Endothelial cell of umbilical vein (primary cell): ENCODE results near the gene PLEKHF1. TPM values are rescaled to one million over a fixed set of nuclear protein-coding genes. Genes with fewer than 3 reads are reported as not detected.

ENCODE experiments used
- BruUV-seq: library from RNA; stranded (reverse); fragments of 400-500 nt; replicated peaks from 2 replicates; lab custom pipeline; 2021; lab: Mats Ljungman, UMichigan
- CTCF ChIA-PET: fragments of 300-600, 350-600 bp; sonication (Branson Sonifier 250); formaldehyde crosslinking; loops from one replicate; lab custom pipeline; 2021; ENCODE audit warnings: antibody characterized with exemption, inconsistent platforms; lab: Charles Lee
- POLR2A ChIA-PET: fragments of 300-600, 350-600 bp; sonication (Branson Sonifier 250); formaldehyde crosslinking; loops from one replicate; lab custom pipeline; 2021; ENCODE audit warnings: antibody characterized with exemption, inconsistent platforms; lab: Charles Lee
- DNase-seq: peaks from one replicate; pipeline ENCODE4 v3.0.0-alpha.2; 2011; ENCODE audit warnings: low read depth, low spot score
- FAIRE-seq: peaks from 2 replicates; lab custom pipeline; 2011; peaks lifted over from hg19 to GRCh38; lab: Jason Lieb, UNC
- H2AFZ ChIP-seq: 2 replicates; pipeline ENCODE4 v1.6.0; 2012; ENCODE audit warnings: low read depth, low read length, control low read depth, inconsistent platforms
- H3K27ac ChIP-seq: 2 replicates; pipeline ENCODE4 v1.5.1; 2011; ENCODE audit warnings: low read depth, mild to moderate bottlenecking, control low read depth, low read length, moderate library complexity; ENCODE audit not compliant: insufficient read depth
- H3K27me3 ChIP-seq, 2 experiments: 2 replicates each; pipeline versions ENCODE4 v1.6.0 to v1.6.1; 2011; ENCODE audit warnings: low read length in 2 of 2, mixed read lengths in 1 of 2; ENCODE audit not compliant: control insufficient read depth in 2 of 2, insufficient read depth in 2 of 2
- H3K36me3 ChIP-seq, 2 experiments: 2 replicates in 1 of 2; 3 replicates in 1 of 2; pipeline ENCODE4 v1.5.1; 2011; ENCODE audit warnings: low read length in 2 of 2, mild to moderate bottlenecking in 1 of 2, moderate library complexity in 1 of 2; ENCODE audit not compliant: control insufficient read depth in 2 of 2, insufficient read depth in 2 of 2; ENCODE audit errors: extremely low read depth in 1 of 2
- H3K4me1 ChIP-seq: 3 replicates; pipeline ENCODE4 v1.5.1; 2011; ENCODE audit warnings: mild to moderate bottlenecking, low read length; ENCODE audit not compliant: control insufficient read depth, insufficient read depth; ENCODE audit errors: extremely low read depth
- H3K4me2 ChIP-seq: 2 replicates; pipeline ENCODE4 v1.6.1; 2011; ENCODE audit warnings: low read length, control low read depth, mixed read lengths; ENCODE audit not compliant: insufficient read depth
- H3K4me3 ChIP-seq, 3 experiments: fragments of 200-600 bp in 1 of 3; sonication (generic), shearing (Covaris generic) in 1 of 3; replicated peaks in 1 of 3; 2 replicates each; pipeline ENCODE4 v1.5.1; 2011 to 2016; ENCODE audit warnings: control low read depth in 3 of 3, low read length in 3 of 3, mild to moderate bottlenecking in 2 of 3, inconsistent platforms in 1 of 3, low read depth in 1 of 3, moderate library complexity in 1 of 3; ENCODE audit not compliant: insufficient read depth in 1 of 3
- H3K79me2 ChIP-seq: 2 replicates; pipeline ENCODE4 v1.6.0; 2012; ENCODE audit warnings: low read length, inconsistent platforms; ENCODE audit not compliant: control insufficient read depth, insufficient read depth
- H3K9ac ChIP-seq: replicated peaks from 2 replicates; pipeline ENCODE3; 2011; ENCODE audit warnings: low read length, control low read depth; ENCODE audit not compliant: insufficient read depth; ENCODE audit errors: extremely low read depth
- H3K9me1 ChIP-seq: replicated peaks from 3 replicates; pipeline ENCODE4 v1.6.0; 2011; ENCODE audit warnings: mild to moderate bottlenecking, low read length; ENCODE audit not compliant: control insufficient read depth, insufficient read depth; ENCODE audit errors: extremely low read depth
- H3K9me3 ChIP-seq: replicated peaks from 2 replicates; pipeline ENCODE4 v1.5.1; 2012; ENCODE audit warnings: low read length, inconsistent platforms; ENCODE audit not compliant: control insufficient read depth, insufficient read depth
- H4K20me1 ChIP-seq: replicated peaks from 2 replicates; pipeline ENCODE3; 2011; ENCODE audit warnings: mild to moderate bottlenecking, low read length; ENCODE audit not compliant: control insufficient read depth, insufficient read depth; ENCODE audit errors: extremely low read depth
- CTCF ChIP-seq, 2 donors: IDR thresholded peaks; 1 replicate in 1 of 2; 2 replicates in 1 of 2; pipeline ENCODE4 v1.5.1; 2011; ENCODE audit warnings: low read length in 2 of 2, mild to moderate bottlenecking in 2 of 2, moderate library complexity in 2 of 2, control low read depth in 1 of 2, inconsistent platforms in 1 of 2, low read depth in 1 of 2; ENCODE audit not compliant: insufficient read depth in 1 of 2; ENCODE audit errors: extremely low read depth in 1 of 2
- EZH2 ChIP-seq: IDR thresholded peaks from 2 replicates; pipeline ENCODE4 v1.6.1; 2012; ENCODE audit warnings: borderline replicate concordance, low read depth, mild to moderate bottlenecking, moderate library complexity, low read length, inconsistent platforms; ENCODE audit not compliant: severe bottlenecking
- FOS ChIP-seq: IDR thresholded peaks from 2 replicates; pipeline ENCODE4 v1.6.1; 2011; ENCODE audit warnings: mild to moderate bottlenecking, low read length, moderate library complexity, borderline replicate concordance; ENCODE audit not compliant: insufficient read depth
- GATA2 ChIP-seq: IDR thresholded peaks from 2 replicates; pipeline ENCODE4 v1.7.0; 2011; ENCODE audit warnings: low read depth, mild to moderate bottlenecking, moderate library complexity, mixed read lengths, low read length; ENCODE audit not compliant: insufficient read length, insufficient read depth
- MAX ChIP-seq: IDR thresholded peaks from 2 replicates; pipeline ENCODE4 v1.6.1; 2011; ENCODE audit not compliant: insufficient read depth, insufficient read length
- MYC ChIP-seq: IDR thresholded peaks from one replicate; pipeline ENCODE4 v1.6.1; 2011; ENCODE audit warnings: mild to moderate bottlenecking, low read depth, low read length
- POLR2A ChIP-seq: IDR thresholded peaks from 2 replicates; pipeline ENCODE4 v1.6.1; 2012; ENCODE audit warnings: low read depth, mild to moderate bottlenecking, control low read depth, low read length
- POLR2AphosphoS5 ChIP-seq: IDR thresholded peaks from 2 replicates; pipeline ENCODE4 v1.6.1; 2012; ENCODE audit warnings: low read depth, mild to moderate bottlenecking, control low read depth, low read length, moderate library complexity; ENCODE audit not compliant: insufficient read depth
- dilution Hi-C: fragments of 300-500 bp; cut with MboI; formaldehyde crosslinking; loops from one replicate; pipeline ENCODE4 v1.15.0; 2019; ENCODE audit warnings: low sequenced_read_pairs; ENCODE audit not compliant: extremely low pct_ligation_motif_present
- intact Hi-C: fragments of 100-400 bp; cut with micrococcal nuclease; formaldehyde crosslinking; loops from one replicate; pipeline ENCODE4 v1.10.0; 2022
- polyA plus RNA-seq, 4 experiments: library from polyadenylated mRNA; depleted of rRNA in 3 of 4; stranded (reverse) in 3 of 4; unstranded in 1 of 4; fragments of >200 nt; gene quantifications; 2 replicates each; pipeline versions ENCODE4 v1.2.1 to v1.2.3, GENCODE V29; 2011 to 2012; ENCODE audit warnings: missing spikeins in 1 of 4
- total RNA-seq: library from RNA; stranded (reverse); gene quantifications from 2 replicates; pipeline ENCODE4 v1.2.3, GENCODE V29; 2021

Gene PLEKHF1
- total and polyA plus RNA-seq, 2 donors (not counting 3 experiments of a cell fraction or from before 2014, with no cell fraction given), result 5.5 TPM

DNA sequence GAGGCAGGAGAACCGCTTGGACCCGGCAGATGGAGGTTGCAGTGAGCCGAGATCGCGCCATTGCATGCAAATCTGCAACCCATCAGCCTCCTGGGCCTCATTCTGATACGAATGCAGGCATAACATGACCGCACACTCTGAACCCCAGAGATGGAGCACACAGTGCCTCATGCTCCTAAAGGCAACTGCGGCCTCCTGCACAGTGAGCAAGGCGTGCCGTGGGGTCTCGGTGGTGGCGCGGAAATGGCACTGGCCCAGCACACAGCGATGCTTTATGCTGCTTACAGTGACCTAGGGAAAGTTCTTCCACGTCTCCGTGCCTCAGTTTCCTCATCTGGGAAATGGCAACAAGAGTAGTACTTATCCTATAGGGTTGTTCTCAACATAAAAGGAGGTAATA, 51.8 kb downstream of the PLEKHF1 start:
- H3K4me1 ChIP-seq, result peaks cover 5% of the 10 kb centered on the region
- peaks cover 22% of the 10 kb centered on the region for H3K79me2 ChIP-seq
- no peak overlapping the region for H3K27ac ChIP-seq
- H3K36me3 ChIP-seq, result no peaks in the 10 kb centered on the region
- intact Hi-C loops (no loop called here), dilution Hi-C loops (no loop called here)
- H3K9me1 ChIP-seq, result no peaks in the 10 kb centered on the region
- no peak for DNase-seq
- POLR2A ChIA-PET, result interaction anchor here (0.7 to 3.0 kb wide), 2 partner anchors 111 to 128 kb away, joined by 4 to 10 read pairs; partner anchors contain the start of gene POP4
- H2AFZ ChIP-seq, result no peak overlapping the region
- H4K20me1 ChIP-seq, result no peaks in the 10 kb centered on the region
- CTCF ChIA-PET, result interaction anchor here (0.5 to 4.2 kb wide), 37 partner anchors 9 to 213 kb away, joined by 3 to 210 read pairs (median 7); partner anchors contain the start of genes PLEKHF1 and POP4
- no TSS peak for BruUV-seq
- TF ChIP-seq MAX, result no peak
- TF ChIP-seq GATA2, result no peak
- no peak overlapping the region for H3K4me3 ChIP-seq
- no peaks in the 10 kb centered on the region for H3K9me3 ChIP-seq
- no peaks in the 10 kb centered on the region for H3K27me3 ChIP-seq
- FAIRE-seq, result no peak
- no peak overlapping the region for H3K4me2 ChIP-seq
- H3K9ac ChIP-seq, result no peak overlapping the region

DNA sequence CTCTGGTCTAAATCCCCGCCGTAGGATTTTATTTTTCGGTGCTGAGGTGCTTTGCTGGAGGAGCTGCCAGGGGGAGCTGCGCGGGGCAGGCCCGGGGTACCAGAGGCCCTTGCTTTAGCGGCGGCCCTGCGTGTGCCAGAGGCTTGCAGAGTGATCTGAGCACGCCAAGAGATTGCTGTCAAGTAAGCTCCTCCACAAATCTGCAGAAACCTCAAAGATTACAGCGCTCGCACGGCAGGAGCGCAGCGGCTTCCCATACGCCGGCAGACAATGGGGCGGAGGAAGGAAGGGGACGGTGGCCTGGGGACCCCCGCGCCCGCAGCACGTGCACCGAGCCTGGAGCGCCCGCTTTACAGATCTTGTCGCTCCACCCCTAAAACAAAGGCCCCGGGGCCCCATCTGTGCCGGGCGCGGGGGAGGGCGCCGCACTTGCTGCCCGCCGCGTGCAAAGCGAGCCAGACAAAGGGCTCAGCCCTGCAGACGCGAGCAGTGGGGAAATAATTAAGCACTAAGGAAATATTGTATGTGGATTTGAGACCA, 58.9 kb downstream of the PLEKHF1 start:
- no peaks in the 10 kb centered on the region for H3K79me2 ChIP-seq
- H3K4me1 ChIP-seq, result no peaks in the 10 kb centered on the region
- no TSS peak for BruUV-seq
- peak overlapping the region; percentile 27 for H2AFZ ChIP-seq
- peak overlapping the region in 1 of 3 experiments; percentile 11 for H3K4me3 ChIP-seq
- intact Hi-C loops (no loop called here), dilution Hi-C loops (no loop called here)
- H3K27me3 ChIP-seq, result peaks cover 20 to 24% of the 10 kb centered on the region in 2 experiments
- H3K9ac ChIP-seq, result no peak overlapping the region
- ChIA-PET CTCF (interaction anchor here (1.1 to 2.9 kb wide), 3 partner anchors 8 to 36 kb away, joined by 3 to 17 read pairs (median 5); no protein-coding TSS in a partner anchor), POLR2A (interaction anchor here (1.3 kb wide), 1 partner anchor 118 kb away, joined by 5 read pairs; the partner anchor contains the start of gene POP4)
- no peaks in the 10 kb centered on the region for H4K20me1 ChIP-seq
- H3K4me2 ChIP-seq, result no peak overlapping the region
- FAIRE-seq (no peak), DNase-seq (peak; percentile 31)
- no peaks in the 10 kb centered on the region for H3K9me3 ChIP-seq
- H3K36me3 ChIP-seq, result no peaks in the 10 kb centered on the region
- TF ChIP-seq POLR2A (no peak), MAX (no peak), POLR2AphosphoS5 (no peak), FOS (no peak), GATA2 (no peak), MYC (no peak), CTCF (IDR thresholded peaks at IDR 0.05; ENCODE audit: extremely low read depth in 1 of 2, insufficient read depth in 1 of 2, low read depth in 1 of 2, low read length in 2 of 2) (peak in 1 of 2 donors; percentile 1), EZH2 (peak; percentile 63)
- no peaks in the 10 kb centered on the region for H3K9me1 ChIP-seq
- H3K27ac ChIP-seq, result no peak overlapping the region
